ENCODE measurements around the gene ZNF521.

The ZNF521 gene

DNA sequence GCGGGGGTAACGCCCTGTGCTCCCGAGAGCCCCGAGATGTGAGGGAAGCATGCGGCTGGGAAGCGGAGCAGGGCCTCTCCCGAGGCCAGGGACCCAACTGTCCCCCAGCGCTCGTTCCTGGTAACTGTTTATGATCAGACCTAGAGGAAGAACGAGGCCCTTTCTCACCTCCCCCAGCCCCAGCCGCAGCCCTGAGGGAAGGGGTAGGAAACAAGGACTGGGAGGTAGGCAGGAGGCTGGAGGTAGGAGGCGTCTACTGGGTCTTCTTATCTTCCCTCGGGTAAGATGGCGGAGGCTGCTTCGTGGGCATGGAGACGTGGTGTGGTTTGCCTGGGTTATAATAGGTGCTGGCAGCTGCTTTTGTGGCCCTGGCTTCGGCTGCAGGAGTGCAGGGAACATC is 335.8 kb downstream of the ZNF521 start:
- no peak for DNase-seq
